ENCODE data around the gene EYS.

The EYS gene

DNA sequence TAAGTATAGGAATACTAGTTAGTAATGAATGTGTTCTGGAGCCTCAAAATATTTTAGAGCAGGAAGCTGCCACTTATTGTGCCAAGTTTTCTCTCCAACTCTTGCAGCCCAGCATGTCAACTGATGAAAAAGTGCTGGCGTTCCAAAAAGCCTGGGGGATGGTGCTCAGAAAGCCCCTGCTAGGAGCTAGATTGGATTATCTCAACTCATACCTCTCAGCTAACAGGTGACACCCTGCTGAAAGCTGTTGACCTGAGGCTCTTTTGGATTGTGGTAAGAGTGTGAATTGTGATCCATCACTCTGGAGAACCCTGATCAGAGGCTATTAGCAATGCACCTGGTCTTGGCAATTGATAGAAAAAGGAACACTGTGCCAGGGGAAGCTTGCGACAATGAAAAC is 580.4 kb downstream of the EYS start:
- no peak for DNase-seq (ENCODE audit: low read depth)
- TF ChIP-seq, protein P1, sequence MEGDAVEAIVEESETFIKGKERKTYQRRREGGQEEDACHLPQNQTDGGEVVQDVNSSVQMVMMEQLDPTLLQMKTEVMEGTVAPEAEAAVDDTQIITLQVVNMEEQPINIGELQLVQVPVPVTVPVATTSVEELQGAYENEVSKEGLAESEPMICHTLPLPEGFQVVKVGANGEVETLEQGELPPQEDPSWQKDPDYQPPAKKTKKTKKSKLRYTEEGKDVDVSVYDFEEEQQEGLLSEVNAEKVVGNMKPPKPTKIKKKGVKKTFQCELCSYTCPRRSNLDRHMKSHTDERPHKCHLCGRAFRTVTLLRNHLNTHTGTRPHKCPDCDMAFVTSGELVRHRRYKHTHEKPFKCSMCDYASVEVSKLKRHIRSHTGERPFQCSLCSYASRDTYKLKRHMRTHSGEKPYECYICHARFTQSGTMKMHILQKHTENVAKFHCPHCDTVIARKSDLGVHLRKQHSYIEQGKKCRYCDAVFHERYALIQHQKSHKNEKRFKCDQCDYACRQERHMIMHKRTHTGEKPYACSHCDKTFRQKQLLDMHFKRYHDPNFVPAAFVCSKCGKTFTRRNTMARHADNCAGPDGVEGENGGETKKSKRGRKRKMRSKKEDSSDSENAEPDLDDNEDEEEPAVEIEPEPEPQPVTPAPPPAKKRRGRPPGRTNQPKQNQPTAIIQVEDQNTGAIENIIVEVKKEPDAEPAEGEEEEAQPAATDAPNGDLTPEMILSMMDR (IDR thresholded peaks at IDR 0.05; ENCODE audit: control insufficient read depth, extremely low read depth, insufficient read depth) = no peak
- H3K4me3 ChIP-seq (ENCODE audit: low read depth, low read length) = no peak overlapping the region

DNA sequence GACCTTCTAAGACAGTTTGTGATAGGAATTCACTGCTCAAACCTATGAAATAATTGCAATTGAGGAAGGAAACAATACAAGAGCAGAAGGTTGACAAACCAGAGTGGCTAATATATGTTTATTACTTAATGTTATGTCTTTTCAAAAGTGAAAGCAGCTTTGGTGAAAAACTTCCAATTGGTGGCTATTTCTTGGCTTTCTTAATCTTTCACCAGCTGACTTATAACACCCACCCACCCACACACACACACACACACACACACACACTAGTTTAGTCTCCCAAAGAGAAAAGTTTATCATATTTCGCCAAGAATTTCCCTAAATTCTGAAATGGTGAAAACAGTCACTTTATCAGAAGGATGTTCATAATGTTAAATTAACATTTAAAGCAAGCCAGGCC is 583.5 kb downstream of the EYS start:
- no peak overlapping the region for H3K4me3 ChIP-seq (ENCODE audit: low read depth, low read length)
- DNase-seq (ENCODE audit: low read depth) = no peak
- TF ChIP-seq, protein P1 (IDR thresholded peaks at IDR 0.05; ENCODE audit: control insufficient read depth, extremely low read depth, insufficient read depth) = no peak

DNA sequence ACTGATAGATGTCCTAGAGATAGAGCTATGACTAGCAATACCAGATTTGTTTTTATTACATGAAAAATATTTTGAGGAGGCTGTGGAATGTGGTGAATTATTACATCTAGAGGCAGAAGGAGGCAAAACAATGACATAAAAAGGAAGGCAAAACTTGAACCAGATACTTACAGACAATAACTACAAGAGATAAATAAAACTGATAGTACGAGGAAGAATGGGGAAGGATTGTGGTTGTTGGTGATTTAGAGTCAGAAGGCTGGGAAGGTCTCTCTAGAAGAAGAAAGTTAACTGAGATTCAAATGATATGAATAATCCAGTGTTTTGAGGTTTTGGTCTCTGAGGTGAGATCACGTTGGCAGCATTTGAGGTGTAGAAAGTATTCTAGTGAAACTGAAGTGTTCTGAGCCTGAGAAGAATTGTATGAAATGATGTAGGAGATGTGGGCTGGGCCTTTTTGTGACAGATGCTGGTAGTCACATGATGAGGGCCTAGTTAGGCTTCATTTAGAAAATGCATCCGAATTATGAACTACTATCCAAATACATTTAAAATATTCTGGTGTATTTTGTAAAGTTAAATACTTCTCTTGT is 589.1 kb downstream of the EYS start:
- no peak for DNase-seq (ENCODE audit: low read depth)
- no peak overlapping the region for H3K4me3 ChIP-seq (ENCODE audit: low read depth, low read length)
- TF ChIP-seq, protein P1 (IDR thresholded peaks at IDR 0.05; ENCODE audit: control insufficient read depth, extremely low read depth, insufficient read depth) = no peak

DNA sequence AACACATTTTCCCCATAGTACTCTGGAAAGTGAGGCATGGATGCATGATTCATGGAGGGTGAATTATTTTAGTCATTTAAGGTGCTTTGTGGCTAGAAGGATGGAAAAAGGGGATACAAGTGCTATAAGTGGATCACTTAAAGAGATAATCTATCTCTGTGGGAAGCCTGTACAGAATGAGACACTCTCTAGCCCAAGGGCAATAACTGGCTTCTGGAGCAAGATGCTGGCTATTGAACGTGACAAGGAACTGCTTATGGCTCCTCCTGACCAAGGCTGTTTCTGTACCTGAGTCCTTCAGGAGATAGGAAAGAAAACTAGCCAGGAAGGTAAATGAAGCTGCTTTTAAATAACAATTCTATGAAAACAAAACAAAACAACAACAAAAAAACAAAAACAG is 590.7 kb downstream of the EYS start:
- no peak overlapping the region for H3K4me3 ChIP-seq (ENCODE audit: low read depth, low read length)
- TF ChIP-seq, protein P1 (IDR thresholded peaks at IDR 0.05; ENCODE audit: control insufficient read depth, extremely low read depth, insufficient read depth) = no peak
- DNase-seq (ENCODE audit: low read depth) = no peak

DNA sequence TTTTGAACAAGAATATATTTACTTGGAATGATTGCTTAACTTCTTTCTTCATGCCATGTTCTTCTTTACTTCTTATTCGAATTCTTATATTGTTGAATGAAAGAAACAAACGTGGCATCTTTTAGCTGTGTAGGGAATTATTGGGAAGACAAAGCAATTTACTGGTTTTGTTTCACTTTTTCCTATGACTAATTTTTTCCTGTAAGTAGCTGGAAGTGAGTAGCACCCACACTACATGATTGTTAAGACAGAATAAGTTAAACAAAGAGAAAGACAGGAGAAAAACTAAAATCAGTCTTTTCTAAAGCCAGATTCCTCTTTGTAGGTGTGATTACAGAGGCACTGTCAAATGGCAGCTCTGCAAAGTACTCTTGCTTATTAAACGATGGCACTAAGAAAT is 593.4 kb downstream of the EYS start:
- TF ChIP-seq, protein P1 (IDR thresholded peaks at IDR 0.05; ENCODE audit: control insufficient read depth, extremely low read depth, insufficient read depth) = no peak
- no peak overlapping the region for H3K4me3 ChIP-seq (ENCODE audit: low read depth, low read length)
- no peak for DNase-seq (ENCODE audit: low read depth)

DNA sequence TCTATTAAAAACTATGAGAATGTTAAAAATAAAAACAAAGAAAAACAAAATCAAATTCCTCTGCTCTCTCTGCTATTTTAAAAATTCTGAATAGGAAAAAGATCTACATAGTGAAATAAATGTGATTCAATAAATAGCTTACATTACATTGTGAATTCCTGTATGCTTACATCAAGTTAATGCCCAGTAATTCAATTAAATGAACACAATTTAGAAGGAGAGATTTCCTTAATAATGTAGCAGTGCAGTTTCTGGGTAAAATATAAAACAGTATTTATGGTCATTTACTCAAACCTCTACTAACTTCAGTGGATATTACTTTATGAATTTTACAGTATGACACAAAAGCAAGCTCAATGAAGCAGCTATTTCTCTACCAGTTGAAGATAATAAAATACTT is 594.6 kb downstream of the EYS start:
- TF ChIP-seq, protein P1 (IDR thresholded peaks at IDR 0.05; ENCODE audit: control insufficient read depth, extremely low read depth, insufficient read depth) = no peak
- no peak overlapping the region for H3K4me3 ChIP-seq (ENCODE audit: low read depth, low read length)
- no peak for DNase-seq (ENCODE audit: low read depth)

DNA sequence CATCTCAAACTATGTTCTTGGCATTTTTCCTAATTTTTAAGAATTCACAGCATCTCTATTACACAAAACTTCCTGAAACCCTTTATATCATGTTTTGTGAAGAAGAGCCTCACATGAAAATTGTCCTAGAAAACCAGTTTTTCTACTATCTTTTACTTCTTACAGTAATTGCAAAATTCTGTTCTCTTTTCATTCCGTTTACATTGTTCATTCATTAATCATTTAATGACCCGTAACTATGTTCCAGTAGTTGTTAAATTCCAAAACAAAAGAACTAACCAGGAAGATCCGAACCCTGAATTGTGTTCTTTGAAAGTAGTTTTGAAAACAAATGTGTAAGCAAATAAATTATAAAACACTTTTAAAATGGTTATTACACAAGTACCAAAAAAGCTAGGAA is 597.0 kb downstream of the EYS start:
- no peak for DNase-seq (ENCODE audit: low read depth)
- TF ChIP-seq, protein P1 (IDR thresholded peaks at IDR 0.05; ENCODE audit: control insufficient read depth, extremely low read depth, insufficient read depth) = no peak
- H3K4me3 ChIP-seq (ENCODE audit: low read depth, low read length) = no peak overlapping the region

All from LNCaP clone FGC (cell line).